ENCODE data around the gene KLF2.
A peak's percentile ranks its signal among the peaks of the same experiment; 100 is the strongest.

The KLF2 gene

GRCh38 chr19:16373989-16374388 is 49.4 kb downstream of the KLF2 start:
- CTCF ChIA-PET = no interaction called here
- DNase-seq (ENCODE audit: low spot score) = no peak
- no peak for TF ChIP-seq CTCF (conservative IDR thresholded peaks at IDR 0.05; ENCODE audit: low read depth)
- POLR2A ChIA-PET (ENCODE audit: low non-redundant PET) = no interaction called here
- H3K27ac ChIP-seq = no peak overlapping the region

- POLR2A ChIA-PET (ENCODE audit: low non-redundant PET) = no interaction called here
- CTCF ChIA-PET = no interaction called here
- no peak for DNase-seq (ENCODE audit: low spot score)
- H3K27ac ChIP-seq = no peak overlapping the region
- no peak for TF ChIP-seq CTCF (conservative IDR thresholded peaks at IDR 0.05; ENCODE audit: low read depth)
These were observed 49.8 kb downstream of the KLF2 start for GRCh38 chr19:16374436-16374835.

DNA sequence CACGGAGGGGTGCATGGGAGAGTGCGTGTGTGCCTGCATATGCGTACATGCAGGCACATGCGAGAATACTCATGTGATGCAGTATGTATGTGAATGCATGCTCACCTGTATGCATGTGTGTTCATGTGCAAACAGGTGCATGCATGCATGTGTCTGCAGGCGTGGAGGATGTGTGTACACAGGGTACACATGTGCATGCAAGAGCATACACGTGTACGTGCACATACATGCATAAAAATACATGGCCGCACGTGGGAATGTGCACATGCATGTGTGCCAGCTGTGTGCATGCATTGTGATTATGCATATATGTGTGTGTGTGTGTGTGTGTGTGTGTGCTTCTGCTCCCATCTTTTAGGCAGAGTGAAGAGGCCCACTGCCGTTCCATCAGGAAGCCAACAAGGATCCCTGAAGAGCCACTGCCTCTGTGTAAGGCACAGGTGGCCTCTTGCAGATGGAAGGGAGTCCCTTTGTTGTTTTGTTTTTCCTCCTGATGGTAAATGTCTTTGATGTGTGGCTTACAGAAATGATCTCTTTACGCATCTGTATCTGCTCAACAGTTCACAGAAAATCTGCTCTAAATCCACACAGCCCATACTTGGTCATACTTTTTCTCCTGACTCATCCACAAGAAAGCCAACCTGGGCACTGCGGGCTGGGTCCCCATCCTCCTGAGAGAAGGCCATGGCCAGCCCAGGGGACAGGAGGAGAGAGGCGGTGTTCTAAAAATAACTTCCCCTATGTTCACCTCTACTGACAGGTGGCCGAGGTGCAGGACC is 50.7 kb downstream of the KLF2 start:
- no peak for DNase-seq (ENCODE audit: low spot score)
- ChIA-PET POLR2A (ENCODE audit: low non-redundant PET) (no interaction called here), CTCF (interaction anchor here (0.6 to 1.1 kb wide), 3 partner anchors 22 to 1291 kb away, joined by 3 to 4 read pairs (median 3); no protein-coding TSS in a partner anchor)
- H3K27ac ChIP-seq = no peak overlapping the region
- no peak for TF ChIP-seq CTCF (conservative IDR thresholded peaks at IDR 0.05; ENCODE audit: low read depth)

- DNase-seq (ENCODE audit: low spot score) = no peak
- ChIA-PET CTCF (interaction anchor here (0.6 to 1.1 kb wide), 5 partner anchors 23 to 1291 kb away, joined by 3 to 4 read pairs (median 3); no protein-coding TSS in a partner anchor), POLR2A (ENCODE audit: low non-redundant PET) (no interaction called here)
- no peak for TF ChIP-seq CTCF (conservative IDR thresholded peaks at IDR 0.05; ENCODE audit: low read depth)
- H3K27ac ChIP-seq = no peak overlapping the region
These were observed 51.2 kb downstream of the KLF2 start for GRCh38 chr19:16375936-16376185.

GRCh38 chr19:16376241-16376640 is 51.6 kb downstream of the KLF2 start:
- no peak for TF ChIP-seq CTCF (conservative IDR thresholded peaks at IDR 0.05; ENCODE audit: low read depth)
- ChIA-PET POLR2A (ENCODE audit: low non-redundant PET) (no interaction called here), CTCF (interaction anchor here (0.6 to 1.1 kb wide), 5 partner anchors 23 to 1292 kb away, joined by 3 to 4 read pairs (median 3); no protein-coding TSS in a partner anchor)
- no peak overlapping the region; the same call in 1 of the 2 replicates for H3K27ac ChIP-seq
- no peak for DNase-seq (ENCODE audit: low spot score)

GRCh38 chr19:16376649-16377048 is 52.0 kb downstream of the KLF2 start:
- CTCF ChIA-PET = interaction anchor here (0.6 to 1.1 kb wide), 5 partner anchors 24 to 138 kb away, joined by 3 to 4 read pairs (median 3); no protein-coding TSS in a partner anchor
- H3K27ac ChIP-seq = no peak overlapping the region; the same call in 1 of the 2 replicates
- TF ChIP-seq CTCF (conservative IDR thresholded peaks at IDR 0.05; ENCODE audit: low read depth) = peak; percentile 39
- peak; percentile 19 for DNase-seq (ENCODE audit: low spot score)
- POLR2A ChIA-PET (ENCODE audit: low non-redundant PET) = no interaction called here
